ENCODE measurements around the gene VIPR2.

VIPR2 gene

DNA sequence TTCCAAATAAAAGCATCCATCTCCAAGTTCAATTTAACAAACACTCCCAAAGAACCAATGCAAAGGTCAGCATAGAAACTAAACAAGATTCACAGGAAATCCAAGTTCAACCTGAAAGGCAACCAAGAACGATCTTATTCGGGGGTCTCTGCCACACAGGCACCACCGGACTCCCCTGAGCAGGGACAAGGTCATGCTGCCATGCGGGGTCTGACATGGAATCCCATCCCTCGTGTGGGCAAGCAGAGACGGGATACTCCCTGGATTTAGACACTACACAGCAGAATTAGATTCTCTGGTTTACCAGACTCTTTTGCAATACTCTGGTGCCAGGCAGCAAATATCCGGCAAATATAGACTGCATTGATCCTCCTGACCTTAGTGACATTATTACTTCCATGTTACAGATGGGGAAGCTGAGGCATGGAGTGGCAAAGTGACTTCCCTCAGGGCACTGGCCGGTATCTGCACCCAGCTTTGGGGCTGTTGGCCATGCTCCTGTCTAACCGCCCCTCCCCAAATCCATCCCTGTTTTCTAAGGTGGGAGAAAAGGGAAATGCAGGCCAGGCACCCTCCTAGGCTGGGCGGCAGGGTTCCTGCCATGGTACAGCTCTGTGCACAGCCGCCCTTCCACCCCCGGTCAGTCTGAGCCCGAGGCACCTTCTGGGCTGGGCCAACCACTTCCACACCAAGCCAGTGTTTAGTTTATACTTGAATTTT lies 111.8 kb downstream of the VIPR2 start:
- TF ChIP-seq CTCF (IDR thresholded peaks at IDR 0.05) = no peak

- TF ChIP-seq CTCF (IDR thresholded peaks at IDR 0.05) = no peak
Measured at GRCh38 chr7:159032322-159032721, 112.3 kb downstream of the VIPR2 start.

GRCh38 chr7:159031750-159032149 lies 112.9 kb downstream of the VIPR2 start:
- TF ChIP-seq CTCF (IDR thresholded peaks at IDR 0.05) = no peak

DNA sequence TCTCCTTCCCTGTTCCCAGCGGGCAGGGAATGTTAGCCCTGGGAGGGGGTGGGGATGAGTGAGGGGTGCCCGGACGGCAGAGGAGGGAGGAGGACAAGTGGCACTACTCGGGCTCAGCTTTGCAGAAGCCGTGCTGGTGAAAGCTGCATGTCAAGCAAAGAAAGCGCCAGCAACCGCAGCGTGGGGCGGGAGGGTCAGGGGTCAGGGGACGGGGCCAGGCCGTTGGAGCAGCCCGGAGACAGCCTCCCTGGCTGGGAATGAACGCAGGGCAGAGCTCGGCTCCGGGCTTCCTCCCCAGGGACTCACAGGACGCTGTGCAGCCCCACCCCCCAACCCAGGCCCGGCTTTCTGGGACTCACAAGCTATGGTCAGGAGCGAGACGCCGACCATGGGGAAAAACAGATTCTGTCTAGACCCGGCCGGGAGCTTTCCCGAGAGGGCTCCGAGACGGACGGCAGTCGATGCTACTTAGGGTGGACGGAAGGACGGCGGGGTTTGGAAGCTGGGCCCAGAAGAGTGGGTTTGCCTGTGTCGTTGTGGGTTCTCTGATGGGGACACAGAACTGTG lies 113.4 kb downstream of the VIPR2 start:
- TF ChIP-seq CTCF (IDR thresholded peaks at IDR 0.05) = no peak

DNA sequence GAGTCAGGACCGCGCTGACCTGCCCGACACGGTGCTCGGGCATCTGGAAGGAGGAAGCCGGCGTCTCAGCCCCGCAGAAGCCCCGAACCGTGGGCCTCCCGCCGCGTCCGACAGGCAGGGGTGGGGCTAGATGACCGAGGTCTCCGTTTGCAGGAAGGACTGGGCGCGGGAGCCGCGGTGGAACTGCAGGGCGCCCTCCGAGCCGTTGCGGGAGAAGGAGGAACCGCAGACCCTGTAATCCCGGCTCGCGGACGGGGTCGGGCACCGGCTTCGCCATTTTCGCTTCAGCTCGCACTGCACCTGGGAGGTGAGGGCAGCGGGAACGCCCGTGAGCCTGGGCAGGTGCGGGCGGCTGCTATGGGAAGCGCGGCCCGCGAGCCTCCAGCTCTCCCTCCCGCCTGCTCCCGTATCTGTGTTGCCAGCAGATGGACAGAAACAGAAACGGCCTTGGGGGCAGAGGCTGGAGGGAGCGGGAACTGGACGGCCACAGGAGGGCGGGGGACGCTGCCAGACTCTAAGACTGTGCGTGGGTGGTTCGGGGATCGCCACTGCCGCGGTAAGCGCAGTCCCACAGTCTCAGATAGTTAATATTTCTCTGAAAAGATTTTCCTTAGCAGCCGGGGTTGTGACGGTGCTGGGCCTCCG lies 114.1 kb downstream of the VIPR2 start:
- TF ChIP-seq CTCF (IDR thresholded peaks at IDR 0.05) = no peak

DNA sequence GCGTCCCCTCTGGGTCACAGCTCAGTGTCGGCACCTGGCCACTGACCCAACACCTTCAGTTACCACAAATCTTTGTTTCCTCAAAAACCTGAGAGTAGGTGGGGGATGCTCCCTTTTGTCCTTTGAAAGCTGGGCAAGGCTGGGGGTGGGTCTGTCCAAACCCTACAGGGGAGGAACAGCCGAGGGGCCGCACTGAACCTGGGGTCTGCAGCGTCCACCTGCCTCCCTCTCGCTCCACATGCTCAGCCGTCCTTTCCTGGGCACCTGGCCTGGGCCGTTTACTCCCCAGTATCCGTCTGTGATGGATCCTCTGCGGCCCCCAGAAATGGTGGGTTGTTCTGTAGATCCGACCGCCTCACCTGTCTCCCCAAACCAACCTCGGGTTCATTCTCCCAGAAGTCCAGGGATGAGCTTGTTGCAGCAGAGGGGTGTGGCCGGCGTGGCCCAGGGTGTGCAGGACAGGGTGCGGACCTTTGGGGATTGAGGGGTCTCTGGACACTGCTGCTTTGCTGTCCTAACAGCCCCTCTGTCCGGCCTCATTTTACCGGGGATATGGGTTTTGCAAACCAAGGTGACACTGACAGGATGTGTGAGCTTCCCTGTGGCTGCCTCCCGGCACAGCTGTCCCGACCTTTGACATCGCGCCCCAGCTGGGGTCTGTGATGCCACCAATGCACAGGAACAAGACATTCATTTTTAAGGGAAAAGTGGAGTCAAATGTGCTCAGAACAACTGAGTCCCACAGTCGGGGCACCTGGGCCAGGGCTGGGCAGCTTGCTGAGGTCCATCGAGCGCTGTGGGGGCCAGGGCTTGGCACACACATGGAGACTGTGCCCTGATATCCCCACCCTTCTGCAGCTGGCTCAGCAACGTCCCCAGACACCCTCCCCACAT lies 115.9 kb downstream of the VIPR2 start:
- no peak for TF ChIP-seq CTCF (IDR thresholded peaks at IDR 0.05)

DNA sequence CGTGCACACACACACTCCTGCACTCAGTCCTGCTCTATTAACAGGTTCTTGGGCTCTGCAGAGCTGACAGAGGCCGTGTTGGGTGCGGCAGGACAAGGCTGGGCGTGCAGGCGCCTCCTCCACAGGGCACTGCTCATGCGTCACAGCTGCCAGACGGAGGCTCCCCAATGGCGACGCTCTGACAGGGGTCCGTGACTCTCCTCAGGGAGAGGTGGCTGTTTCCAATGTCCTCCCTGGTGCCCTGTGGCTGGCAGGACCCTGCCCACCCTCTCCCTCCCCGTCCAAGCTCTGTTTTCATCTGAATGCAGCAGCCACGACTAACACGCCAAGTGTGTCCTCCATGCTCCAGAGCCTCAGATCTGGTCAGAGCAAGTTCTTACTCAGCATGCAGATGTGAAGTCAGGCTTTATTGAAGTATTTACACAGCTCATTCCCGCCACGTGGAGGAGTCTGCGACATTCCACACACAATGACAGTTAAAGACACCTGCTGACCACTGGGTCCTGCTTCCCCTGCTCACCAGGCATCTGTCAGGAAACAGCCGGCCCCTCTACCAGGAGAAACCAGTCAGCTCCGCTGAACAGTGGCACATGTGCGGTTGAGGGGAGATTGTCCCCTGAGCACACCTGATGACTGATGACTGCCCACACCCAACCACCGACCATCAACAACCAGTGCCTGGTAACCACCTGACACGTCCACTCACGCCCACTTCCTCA lies 116.7 kb downstream of the VIPR2 start:
- TF ChIP-seq CTCF (IDR thresholded peaks at IDR 0.05) = no peak

Measured in LNCAP (cell line).